Fibroblast of villous mesenchyme (primary cell): ENCODE results near the gene BBS4. TPM values are rescaled to one million over a fixed set of nuclear protein-coding genes. Genes with fewer than 3 reads are reported as not detected.

ENCODE experiments used
- DNase-seq: peaks from one replicate; pipeline ENCODE4 v3.0.0-alpha.2; 2010; ENCODE audit warnings: low read depth
- H3K4me3 ChIP-seq: 2 replicates; pipeline ENCODE4 v1.5.1; 2011; ENCODE audit warnings: low read depth, mild to moderate bottlenecking, low read length
- total RNA-seq: library from RNA; depleted of rRNA; stranded (reverse); fragments of >200 nt; gene quantifications from 2 replicates; pipeline ENCODE4 v1.2.3, GENCODE V29; 2012
- TF ChIP-seq, protein P1 (sequence below): IDR thresholded peaks from 2 replicates; pipeline ENCODE4 v1.5.1; 2012; ENCODE audit warnings: low read depth, mild to moderate bottlenecking, low read length; ENCODE audit not compliant: insufficient read depth

Gene BBS4
- total RNA-seq, 1 donor: 19.4 TPM

DNA sequence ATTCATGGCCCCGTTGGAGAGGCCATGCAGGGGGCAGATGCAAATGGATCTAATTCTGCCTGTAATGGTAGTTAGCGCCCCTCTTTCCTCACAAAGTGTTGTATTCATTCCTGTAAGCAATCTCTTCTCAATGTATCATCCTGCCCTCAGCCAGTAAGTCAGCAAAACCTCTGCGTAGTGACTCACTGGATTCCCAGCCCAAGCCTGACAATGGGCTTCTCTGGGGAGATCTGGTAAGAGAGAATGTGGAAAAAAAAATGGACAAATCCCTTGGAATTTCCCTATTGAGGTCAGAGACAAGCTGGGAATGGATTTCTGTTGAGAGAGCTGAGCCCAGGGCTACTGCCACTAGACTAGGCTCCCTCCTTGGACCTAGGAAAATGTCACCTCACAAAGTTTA, 72.2 kb downstream of the BBS4 start:
- TF ChIP-seq, protein P1, sequence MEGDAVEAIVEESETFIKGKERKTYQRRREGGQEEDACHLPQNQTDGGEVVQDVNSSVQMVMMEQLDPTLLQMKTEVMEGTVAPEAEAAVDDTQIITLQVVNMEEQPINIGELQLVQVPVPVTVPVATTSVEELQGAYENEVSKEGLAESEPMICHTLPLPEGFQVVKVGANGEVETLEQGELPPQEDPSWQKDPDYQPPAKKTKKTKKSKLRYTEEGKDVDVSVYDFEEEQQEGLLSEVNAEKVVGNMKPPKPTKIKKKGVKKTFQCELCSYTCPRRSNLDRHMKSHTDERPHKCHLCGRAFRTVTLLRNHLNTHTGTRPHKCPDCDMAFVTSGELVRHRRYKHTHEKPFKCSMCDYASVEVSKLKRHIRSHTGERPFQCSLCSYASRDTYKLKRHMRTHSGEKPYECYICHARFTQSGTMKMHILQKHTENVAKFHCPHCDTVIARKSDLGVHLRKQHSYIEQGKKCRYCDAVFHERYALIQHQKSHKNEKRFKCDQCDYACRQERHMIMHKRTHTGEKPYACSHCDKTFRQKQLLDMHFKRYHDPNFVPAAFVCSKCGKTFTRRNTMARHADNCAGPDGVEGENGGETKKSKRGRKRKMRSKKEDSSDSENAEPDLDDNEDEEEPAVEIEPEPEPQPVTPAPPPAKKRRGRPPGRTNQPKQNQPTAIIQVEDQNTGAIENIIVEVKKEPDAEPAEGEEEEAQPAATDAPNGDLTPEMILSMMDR: no peak
- H3K4me3 ChIP-seq: no peak overlapping the region
- peak; percentile 84 for DNase-seq

DNA sequence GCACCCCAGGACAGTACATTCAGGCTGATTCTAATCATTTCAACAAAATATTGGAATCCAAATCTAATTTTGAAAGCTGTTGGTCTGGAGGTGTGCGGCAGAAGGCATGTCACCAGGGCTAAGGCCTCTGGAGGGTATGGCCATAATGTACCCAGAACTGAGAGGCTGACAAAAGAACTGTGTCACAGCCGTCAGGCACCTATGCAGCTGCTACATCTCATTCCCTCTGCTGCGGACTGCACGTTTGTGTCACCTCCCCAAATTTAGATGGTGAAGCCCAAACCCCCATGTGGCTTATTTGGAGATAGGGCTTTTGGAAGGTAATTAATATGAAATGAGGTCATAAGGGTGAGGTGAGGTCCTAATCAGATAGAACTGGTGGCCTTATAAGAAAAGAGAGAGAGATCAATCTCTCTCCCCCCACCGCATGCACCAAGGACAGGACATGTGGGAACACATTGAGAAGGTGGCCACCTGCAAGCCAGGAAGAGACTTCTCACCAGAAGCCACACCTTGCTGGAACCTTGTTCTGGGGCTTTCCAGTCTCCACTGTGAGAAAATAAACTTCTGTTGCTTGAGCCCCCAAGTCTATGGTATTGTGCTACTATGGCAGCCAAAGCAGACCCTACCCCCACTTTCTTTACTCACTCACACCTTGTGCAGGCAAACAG, 74.7 kb downstream of the BBS4 start:
- TF ChIP-seq, protein P1: no peak
- no peak overlapping the region for H3K4me3 ChIP-seq
- DNase-seq: no peak

DNA sequence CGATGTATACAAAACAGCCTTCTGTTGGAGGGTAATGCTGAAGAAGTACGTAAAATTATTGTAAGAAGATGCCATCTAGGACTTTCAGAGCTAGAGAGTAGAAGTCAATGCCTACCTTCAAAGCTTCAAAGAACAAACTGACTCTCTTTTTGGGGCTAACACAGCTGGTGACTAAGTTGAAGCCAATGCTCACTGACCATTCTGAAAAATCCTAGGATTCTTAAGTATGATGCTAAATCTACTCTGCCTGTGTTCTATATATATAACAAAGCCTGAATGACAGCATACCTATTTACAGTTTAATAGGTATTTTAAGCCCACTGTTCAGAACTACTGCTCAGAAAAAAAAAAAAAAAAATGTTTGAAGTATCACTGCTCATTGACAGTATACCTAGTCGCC, 78.6 kb downstream of the BBS4 start:
- TF ChIP-seq, protein P1: no peak
- no peak for DNase-seq
- no peak overlapping the region for H3K4me3 ChIP-seq

DNA sequence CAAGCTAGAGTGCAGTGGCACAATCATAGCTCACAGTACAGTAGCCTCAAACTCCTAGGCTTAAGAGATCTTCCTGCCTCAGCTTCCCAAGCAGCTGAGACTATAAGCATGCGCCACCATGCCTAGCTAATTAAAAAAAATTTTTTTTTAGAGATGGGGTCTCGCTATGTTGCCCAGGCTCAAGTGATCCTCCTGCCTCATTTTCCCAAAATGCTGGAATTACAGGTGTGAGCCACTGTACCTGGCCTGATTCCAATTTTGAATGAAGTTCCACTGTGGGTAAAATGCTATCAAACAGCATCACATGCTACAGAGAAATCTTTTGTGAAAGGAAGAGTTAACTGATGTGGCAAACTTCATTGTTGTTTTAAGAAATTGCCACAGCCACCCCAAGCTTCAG, 80.0 kb downstream of the BBS4 start:
- no peak for DNase-seq
- TF ChIP-seq, protein P1: no peak

DNA sequence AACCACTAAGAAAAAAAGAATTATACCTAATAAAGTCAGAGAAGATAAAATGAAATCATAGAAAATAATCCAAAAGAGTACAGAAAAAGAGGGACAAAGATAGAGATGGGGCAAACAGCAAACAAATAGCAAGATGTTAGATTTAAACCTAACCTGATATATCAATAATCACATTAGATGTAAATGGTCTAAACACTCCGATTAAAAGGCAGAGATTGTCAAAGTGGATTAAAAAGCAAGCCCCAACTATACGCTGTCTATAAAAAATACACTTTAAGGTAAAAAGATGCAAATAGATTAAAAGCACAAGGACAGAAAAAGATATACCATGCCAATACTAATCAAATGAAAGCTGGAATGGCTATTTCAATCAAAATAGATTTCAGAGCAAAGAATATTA, 80.8 kb downstream of the BBS4 start:
- no peak overlapping the region for H3K4me3 ChIP-seq
- TF ChIP-seq, protein P1: no peak
- no peak for DNase-seq

More for the DNA sequence above, 80.0 kb downstream of the BBS4 start:
- no peak overlapping the region for H3K4me3 ChIP-seq

DNA sequence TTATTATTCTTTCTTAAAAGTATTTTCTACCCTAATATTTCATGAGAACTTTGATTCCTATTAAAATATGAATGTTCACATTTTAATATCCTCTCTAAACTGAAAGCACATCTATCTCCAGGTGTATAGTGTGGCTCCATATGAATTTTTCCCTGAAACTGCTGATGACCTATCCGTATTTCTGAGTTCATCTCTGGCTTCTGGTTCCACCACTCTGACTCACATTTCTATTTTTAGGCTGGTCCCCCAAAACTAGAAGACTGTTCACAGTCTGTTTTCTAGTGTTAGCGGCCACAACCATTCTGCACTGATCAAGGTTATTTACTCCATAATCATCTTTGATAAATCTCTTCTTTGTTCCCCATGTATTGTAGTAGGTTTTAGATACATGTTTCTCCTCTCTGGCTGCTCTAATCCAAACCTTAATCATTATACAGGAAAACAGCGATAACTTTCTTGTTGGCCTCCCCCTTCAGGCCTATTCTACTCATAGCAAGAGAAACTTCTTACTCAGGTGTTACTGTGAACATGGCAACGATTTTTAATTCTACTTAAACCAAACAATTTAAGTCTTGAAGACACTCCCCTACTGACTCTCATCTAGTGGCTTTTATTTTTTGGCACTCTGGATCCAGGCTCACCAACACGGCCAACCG, 84.8 kb downstream of the BBS4 start:
- H3K4me3 ChIP-seq: no peak overlapping the region
- TF ChIP-seq, protein P1: peak; percentile 22
- DNase-seq: no peak

DNA sequence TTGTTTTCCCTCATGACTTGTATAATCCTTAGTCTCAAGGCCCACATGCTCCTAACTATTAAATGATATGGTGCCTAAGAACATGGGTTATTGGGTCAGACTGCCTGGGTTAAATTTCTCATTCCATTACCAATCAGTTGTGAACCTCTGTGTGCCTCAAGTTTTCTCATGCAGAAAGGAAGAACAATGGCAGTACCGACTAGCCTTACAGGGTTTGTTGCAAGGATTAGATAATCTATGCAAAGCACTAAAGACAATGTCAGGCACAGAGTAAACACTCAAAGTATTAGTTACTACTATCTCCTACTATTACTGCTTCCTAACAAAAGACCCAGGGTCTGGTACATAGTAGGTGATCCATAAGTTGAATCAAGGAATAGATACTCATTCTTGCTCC, 85.3 kb downstream of the BBS4 start:
- no peak overlapping the region for H3K4me3 ChIP-seq
- TF ChIP-seq, protein P1: no peak
- DNase-seq: no peak
